NT2/D1 (cell line): ENCODE results near the gene RELN.
"Not testable (repeated sequence)": the region's sequence is repeated elsewhere in the genome, so short reads cannot be mapped to it uniquely, and the experiment has no call there.

Source experiments
- SUZ12 ChIP-seq: IDR thresholded peaks from 2 replicates; pipeline ENCODE4 v1.6.1; 2011; ENCODE audit not compliant: insufficient read length, insufficient read depth; ENCODE audit errors: extremely low read depth
- YY1 ChIP-seq: IDR thresholded peaks from 2 replicates; pipeline ENCODE4 v1.6.1; 2011; ENCODE audit not compliant: insufficient read length, insufficient read depth
- ZNF274 ChIP-seq: IDR thresholded peaks from 2 replicates; pipeline ENCODE4 v1.6.1; 2011; ENCODE audit warnings: mild to moderate bottlenecking, low read depth, low read length

- not testable (repeated sequence) for TF ChIP-seq ZNF274, YY1, SUZ12
Observed at GRCh38 chr7:103911015-103911414, 78.4 kb downstream of the RELN start.
